HCT116 (cell line): ENCODE results near the gene WWOX.

Source experiments
- CTCF ChIP-seq, 3 experiments: fragments of 200-600 bp in 1 of 3; sonication (generic) in 1 of 3; IDR thresholded peaks in 2 of 3; conservative IDR thresholded peaks in 1 of 3; 2 replicates each; pipeline ENCODE4 v1.5.1; 2012 to 2017; ENCODE audit warnings: low read depth in 2 of 3, low read length in 2 of 3, antibody characterized with exemption in 1 of 3, borderline replicate concordance in 1 of 3, control low read depth in 1 of 3, mild to moderate bottlenecking in 1 of 3, mixed read lengths in 1 of 3, mixed run types in 1 of 3, moderate library complexity in 1 of 3; ENCODE audit not compliant: insufficient read depth in 1 of 3
- EZH2 ChIP-seq: fragments of 200-600 bp; sonication (generic); IDR thresholded peaks from 2 replicates; pipeline ENCODE4 v1.6.1; 2017; ENCODE audit warnings: antibody characterized with exemption, mixed run types
- POLR2A ChIP-seq: IDR thresholded peaks from 2 replicates; pipeline ENCODE4 v1.7.0; 2011; ENCODE audit warnings: borderline replicate concordance; ENCODE audit not compliant: insufficient read depth, insufficient read length; ENCODE audit errors: extremely low read depth
- RAD21 ChIP-seq: IDR thresholded peaks from 2 replicates; pipeline ENCODE4 v1.6.1; 2012; ENCODE audit warnings: low read depth, mild to moderate bottlenecking
- SRF ChIP-seq: IDR thresholded peaks from 2 replicates; pipeline ENCODE4 v1.6.1; 2012; ENCODE audit warnings: low read depth
- TF ChIP-seq, protein P1 (sequence below): IDR thresholded peaks from 2 replicates; pipeline ENCODE4 v1.6.1; 2011; ENCODE audit warnings: mild to moderate bottlenecking, low read length, moderate library complexity; ENCODE audit not compliant: insufficient replicate concordance; ENCODE audit errors: extremely low read depth
- TF ChIP-seq, protein P2 (sequence below): IDR thresholded peaks from 2 replicates; pipeline ENCODE4 v1.6.1; 2012; ENCODE audit warnings: low read depth

GRCh38 chr16:79209308-79209707 lies 1109.9 kb downstream of the WWOX start:
- no peak for TF ChIP-seq EZH2
- no peak for TF ChIP-seq SRF
- TF ChIP-seq, protein P1, sequence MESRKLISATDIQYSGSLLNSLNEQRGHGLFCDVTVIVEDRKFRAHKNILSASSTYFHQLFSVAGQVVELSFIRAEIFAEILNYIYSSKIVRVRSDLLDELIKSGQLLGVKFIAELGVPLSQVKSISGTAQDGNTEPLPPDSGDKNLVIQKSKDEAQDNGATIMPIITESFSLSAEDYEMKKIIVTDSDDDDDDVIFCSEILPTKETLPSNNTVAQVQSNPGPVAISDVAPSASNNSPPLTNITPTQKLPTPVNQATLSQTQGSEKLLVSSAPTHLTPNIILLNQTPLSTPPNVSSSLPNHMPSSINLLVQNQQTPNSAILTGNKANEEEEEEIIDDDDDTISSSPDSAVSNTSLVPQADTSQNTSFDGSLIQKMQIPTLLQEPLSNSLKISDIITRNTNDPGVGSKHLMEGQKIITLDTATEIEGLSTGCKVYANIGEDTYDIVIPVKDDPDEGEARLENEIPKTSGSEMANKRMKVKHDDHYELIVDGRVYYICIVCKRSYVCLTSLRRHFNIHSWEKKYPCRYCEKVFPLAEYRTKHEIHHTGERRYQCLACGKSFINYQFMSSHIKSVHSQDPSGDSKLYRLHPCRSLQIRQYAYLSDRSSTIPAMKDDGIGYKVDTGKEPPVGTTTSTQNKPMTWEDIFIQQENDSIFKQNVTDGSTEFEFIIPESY: no peak
- TF ChIP-seq CTCF (IDR thresholded peaks at IDR 0.05 in 2 of 3, conservative IDR thresholded peaks at IDR 0.05 in 1 of 3; ENCODE audit: borderline replicate concordance in 1 of 3, insufficient read depth in 1 of 3, low read depth in 2 of 3, low read length in 2 of 3): no peak
- TF ChIP-seq POLR2A: no peak
- TF ChIP-seq, protein P2, sequence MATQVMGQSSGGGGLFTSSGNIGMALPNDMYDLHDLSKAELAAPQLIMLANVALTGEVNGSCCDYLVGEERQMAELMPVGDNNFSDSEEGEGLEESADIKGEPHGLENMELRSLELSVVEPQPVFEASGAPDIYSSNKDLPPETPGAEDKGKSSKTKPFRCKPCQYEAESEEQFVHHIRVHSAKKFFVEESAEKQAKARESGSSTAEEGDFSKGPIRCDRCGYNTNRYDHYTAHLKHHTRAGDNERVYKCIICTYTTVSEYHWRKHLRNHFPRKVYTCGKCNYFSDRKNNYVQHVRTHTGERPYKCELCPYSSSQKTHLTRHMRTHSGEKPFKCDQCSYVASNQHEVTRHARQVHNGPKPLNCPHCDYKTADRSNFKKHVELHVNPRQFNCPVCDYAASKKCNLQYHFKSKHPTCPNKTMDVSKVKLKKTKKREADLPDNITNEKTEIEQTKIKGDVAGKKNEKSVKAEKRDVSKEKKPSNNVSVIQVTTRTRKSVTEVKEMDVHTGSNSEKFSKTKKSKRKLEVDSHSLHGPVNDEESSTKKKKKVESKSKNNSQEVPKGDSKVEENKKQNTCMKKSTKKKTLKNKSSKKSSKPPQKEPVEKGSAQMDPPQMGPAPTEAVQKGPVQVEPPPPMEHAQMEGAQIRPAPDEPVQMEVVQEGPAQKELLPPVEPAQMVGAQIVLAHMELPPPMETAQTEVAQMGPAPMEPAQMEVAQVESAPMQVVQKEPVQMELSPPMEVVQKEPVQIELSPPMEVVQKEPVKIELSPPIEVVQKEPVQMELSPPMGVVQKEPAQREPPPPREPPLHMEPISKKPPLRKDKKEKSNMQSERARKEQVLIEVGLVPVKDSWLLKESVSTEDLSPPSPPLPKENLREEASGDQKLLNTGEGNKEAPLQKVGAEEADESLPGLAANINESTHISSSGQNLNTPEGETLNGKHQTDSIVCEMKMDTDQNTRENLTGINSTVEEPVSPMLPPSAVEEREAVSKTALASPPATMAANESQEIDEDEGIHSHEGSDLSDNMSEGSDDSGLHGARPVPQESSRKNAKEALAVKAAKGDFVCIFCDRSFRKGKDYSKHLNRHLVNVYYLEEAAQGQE: no peak
- TF ChIP-seq RAD21: no peak
